Adipocyte (in vitro differentiated cells): ENCODE results near the gene TNS1.

Experiments used
- DNase-seq: peaks from one replicate; pipeline ENCODE4 v3.0.0-alpha.2; 2015; ENCODE audit warnings: low read depth
- H3K27me3 ChIP-seq: replicated peaks from 2 replicates; pipeline ENCODE4 v1.7.0; 2013; ENCODE audit warnings: mild to moderate bottlenecking, low read length, moderate library complexity; ENCODE audit not compliant: control insufficient read depth, insufficient read depth
- H3K36me3 ChIP-seq: 2 replicates; pipeline ENCODE4 v1.7.0; 2013; ENCODE audit warnings: low read length, mild to moderate bottlenecking, moderate library complexity; ENCODE audit not compliant: control insufficient read depth, insufficient read depth, severe bottlenecking
- H3K4me1 ChIP-seq: 2 replicates; pipeline ENCODE4 v1.7.0; 2013; ENCODE audit warnings: mild to moderate bottlenecking, low read length, moderate library complexity; ENCODE audit not compliant: control insufficient read depth, insufficient read depth
- H3K4me3 ChIP-seq: 2 replicates; pipeline ENCODE4 v1.7.0; 2013; ENCODE audit warnings: mild to moderate bottlenecking, low read length, moderate library complexity
- H3K9ac ChIP-seq: 2 replicates; pipeline ENCODE4 v1.7.0; 2013; ENCODE audit warnings: mild to moderate bottlenecking, low read length, moderate library complexity
- H3K9me3 ChIP-seq: 2 replicates; pipeline ENCODE4 v1.7.0; 2013; ENCODE audit warnings: mild to moderate bottlenecking, low read length, moderate library complexity; ENCODE audit not compliant: control insufficient read depth

The TNS1 gene

DNA sequence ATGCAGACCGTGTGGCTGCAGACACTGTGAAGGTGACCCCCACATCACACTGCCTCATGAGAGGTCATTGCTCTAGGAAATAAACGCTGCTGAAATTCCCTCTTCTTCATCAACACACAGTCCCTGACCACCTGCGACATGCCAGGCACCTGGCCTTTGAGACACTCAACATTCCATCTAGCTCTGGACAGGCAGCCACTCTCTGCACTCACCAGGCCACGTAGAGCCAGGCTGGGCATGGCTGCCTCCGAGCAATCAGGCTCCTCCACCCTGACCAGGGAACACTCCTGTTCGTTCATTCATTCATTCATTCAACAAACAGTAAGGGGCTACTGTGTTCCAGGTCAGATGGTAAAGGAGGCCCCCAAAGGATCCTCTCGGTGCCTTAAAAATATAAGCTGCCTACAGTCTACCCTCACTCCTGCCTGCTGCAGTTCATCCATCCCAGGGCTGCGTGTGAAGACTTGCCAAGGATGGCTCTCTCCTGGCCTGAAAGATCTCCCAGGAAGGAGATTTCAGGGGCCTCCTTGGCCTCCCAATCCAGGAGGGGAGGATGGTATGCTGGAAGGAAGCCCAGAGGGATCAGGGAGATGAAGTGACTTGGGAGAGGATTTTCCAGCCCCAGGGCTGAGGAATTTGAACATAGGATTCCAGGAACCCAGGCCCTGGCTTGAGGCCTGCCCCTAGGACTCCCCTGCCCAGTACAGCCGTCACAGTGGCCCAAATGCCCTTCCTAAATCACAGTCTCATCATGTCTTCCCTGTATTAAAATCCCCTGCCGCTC is 66.7 kb downstream of the TNS1 start:
- no peak overlapping the region for H3K4me3 ChIP-seq
- DNase-seq, result peak; percentile 64
- H3K9me3 ChIP-seq, result no peaks in the 10 kb centered on the region
- H3K27me3 ChIP-seq, result no peaks in the 10 kb centered on the region
- peaks cover 18% of the 10 kb centered on the region for H3K36me3 ChIP-seq
- peaks cover 86% of the 10 kb centered on the region for H3K4me1 ChIP-seq
- peak overlapping the region; percentile 76 for H3K9ac ChIP-seq

GRCh38 chr2:217935235-217935879 is 67.4 kb downstream of the TNS1 start:
- DNase-seq, result peak; percentile 53
- Histone ChIP-seq H3K9ac (peak overlapping the region; percentile 76), H3K4me1 (peaks cover 86% of the 10 kb centered on the region), H3K36me3 (peaks cover 18% of the 10 kb centered on the region), H3K27me3 (no peaks in the 10 kb centered on the region), H3K4me3 (peak overlapping the region; percentile 31), H3K9me3 (no peaks in the 10 kb centered on the region)

GRCh38 chr2:217934321-217935131 is 68.3 kb downstream of the TNS1 start:
- Histone ChIP-seq H3K9ac (peak overlapping the region; percentile 76), H3K4me3 (peak overlapping the region; percentile 31), H3K36me3 (peaks cover 18% of the 10 kb centered on the region), H3K9me3 (no peaks in the 10 kb centered on the region), H3K4me1 (peaks cover 85% of the 10 kb centered on the region), H3K27me3 (no peaks in the 10 kb centered on the region)
- DNase-seq, result peak; percentile 84

DNA sequence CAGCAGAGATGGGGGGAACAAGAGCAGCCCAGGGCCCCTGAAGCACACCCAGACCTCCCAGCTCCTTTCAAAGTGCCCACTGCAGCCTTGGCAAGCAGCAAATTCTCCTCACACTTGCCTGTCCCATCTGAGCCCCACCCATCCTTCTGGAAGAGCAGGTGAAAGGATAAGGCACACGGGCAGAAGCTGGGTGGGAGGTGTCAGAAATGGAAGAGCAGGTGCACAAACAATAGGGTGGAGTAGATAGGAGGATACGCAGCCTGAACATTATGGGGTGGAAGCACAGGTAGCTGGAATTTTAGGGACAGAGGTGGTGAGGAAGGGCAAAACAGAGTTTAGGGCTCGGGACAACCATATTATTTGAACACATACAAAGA is 69.2 kb downstream of the TNS1 start:
- Histone ChIP-seq H3K4me1 (peaks cover 85% of the 10 kb centered on the region), H3K9ac (peak overlapping the region; percentile 76)

DNA sequence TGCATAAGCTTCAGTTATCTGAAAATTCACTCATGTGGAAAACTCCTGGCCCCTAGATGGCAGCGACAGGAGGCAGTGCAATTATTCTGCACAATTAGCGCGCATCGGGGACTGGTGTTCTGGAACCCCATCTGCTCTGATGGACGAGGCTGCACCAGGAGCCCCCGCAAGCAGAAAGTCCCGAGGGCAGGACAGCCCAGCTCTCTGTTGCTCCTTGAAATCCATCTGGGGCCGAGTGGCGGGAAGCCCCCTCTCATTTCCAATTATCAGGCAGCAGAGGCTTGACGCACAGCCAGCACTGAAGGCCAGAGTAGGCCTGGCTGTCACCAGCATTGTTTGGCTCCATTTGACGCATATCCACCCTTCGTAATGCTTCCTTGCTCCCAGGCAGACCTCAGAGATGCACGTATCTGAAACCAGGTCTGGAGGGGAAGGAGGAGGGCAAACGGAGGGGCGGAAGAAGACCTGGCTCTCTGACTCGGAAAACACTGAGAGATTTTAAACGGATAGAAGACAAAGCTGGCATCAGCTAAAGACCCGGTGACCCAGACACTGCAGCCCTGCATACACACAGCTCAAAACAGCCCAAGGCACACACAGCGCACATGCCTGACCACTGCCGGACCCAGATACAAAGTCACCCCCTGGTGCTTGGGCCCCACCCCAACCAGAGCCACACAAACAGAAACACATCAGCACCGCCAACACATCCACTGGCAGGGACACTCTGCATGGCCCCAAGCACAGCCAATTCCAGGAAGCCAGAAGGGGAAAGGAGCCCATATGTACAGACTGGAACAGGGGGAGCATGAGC is 69.8 kb downstream of the TNS1 start:
- peaks cover 10% of the 10 kb centered on the region for H3K36me3 ChIP-seq
- H3K9me3 ChIP-seq, result no peaks in the 10 kb centered on the region
- peaks cover 85% of the 10 kb centered on the region for H3K4me1 ChIP-seq
- peak overlapping the region; percentile 76 for H3K9ac ChIP-seq
- DNase-seq, result peak; percentile 45
- peak overlapping the region; percentile 21 for H3K4me3 ChIP-seq
- H3K27me3 ChIP-seq, result no peaks in the 10 kb centered on the region

More for the DNA sequence above, 69.2 kb downstream of the TNS1 start:
- no peaks in the 10 kb centered on the region for H3K27me3 ChIP-seq
- H3K9me3 ChIP-seq, result no peaks in the 10 kb centered on the region
- peaks cover 15% of the 10 kb centered on the region for H3K36me3 ChIP-seq
- no peak for DNase-seq
- peak overlapping the region; percentile 21 for H3K4me3 ChIP-seq

DNA sequence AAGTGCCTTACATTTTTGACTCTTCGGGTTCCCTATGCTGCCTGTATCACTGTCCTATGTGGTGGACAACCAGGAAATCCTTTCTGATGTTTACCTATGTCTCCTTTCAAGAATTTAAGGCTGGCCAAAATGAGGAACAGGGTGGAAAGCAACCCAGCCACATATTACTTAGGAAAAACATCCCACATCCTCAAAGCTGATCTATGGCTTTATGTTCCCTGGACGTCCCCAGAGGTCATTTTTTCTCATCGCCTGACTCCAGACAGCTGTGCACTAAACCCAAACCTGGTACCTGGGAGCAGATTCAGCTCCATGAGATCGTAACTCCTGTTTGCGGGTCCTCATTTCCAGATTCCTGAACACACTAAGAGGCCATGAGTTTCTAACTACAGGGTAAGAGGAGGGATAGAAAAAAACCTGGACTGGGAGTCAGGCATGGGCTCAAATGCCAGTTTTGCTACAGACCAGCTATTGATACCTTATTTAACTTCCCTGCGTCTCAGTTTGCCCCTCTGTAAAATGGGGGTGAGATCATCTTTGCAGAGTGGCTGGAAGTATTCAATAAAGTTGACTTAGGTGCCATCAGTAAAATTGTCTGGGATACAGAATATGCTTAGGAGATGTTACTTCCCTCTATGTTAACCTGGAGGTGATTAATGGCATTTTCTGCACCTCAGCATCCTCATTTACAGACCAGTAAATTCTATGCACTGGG is 70.8 kb downstream of the TNS1 start:
- Histone ChIP-seq H3K4me3 (no peak overlapping the region), H3K4me1 (peaks cover 85% of the 10 kb centered on the region), H3K9me3 (no peaks in the 10 kb centered on the region), H3K36me3 (peaks cover 10% of the 10 kb centered on the region), H3K9ac (peak overlapping the region; percentile 76), H3K27me3 (no peaks in the 10 kb centered on the region)
- DNase-seq, result no peak

GRCh38 chr2:217930761-217931563 is 71.8 kb downstream of the TNS1 start:
- Histone ChIP-seq H3K4me3 (no peak overlapping the region), H3K36me3 (peaks cover 18% of the 10 kb centered on the region), H3K9ac (peak overlapping the region; percentile 73), H3K4me1 (peaks cover 77% of the 10 kb centered on the region), H3K27me3 (no peaks in the 10 kb centered on the region), H3K9me3 (no peaks in the 10 kb centered on the region)
- no peak for DNase-seq

DNA sequence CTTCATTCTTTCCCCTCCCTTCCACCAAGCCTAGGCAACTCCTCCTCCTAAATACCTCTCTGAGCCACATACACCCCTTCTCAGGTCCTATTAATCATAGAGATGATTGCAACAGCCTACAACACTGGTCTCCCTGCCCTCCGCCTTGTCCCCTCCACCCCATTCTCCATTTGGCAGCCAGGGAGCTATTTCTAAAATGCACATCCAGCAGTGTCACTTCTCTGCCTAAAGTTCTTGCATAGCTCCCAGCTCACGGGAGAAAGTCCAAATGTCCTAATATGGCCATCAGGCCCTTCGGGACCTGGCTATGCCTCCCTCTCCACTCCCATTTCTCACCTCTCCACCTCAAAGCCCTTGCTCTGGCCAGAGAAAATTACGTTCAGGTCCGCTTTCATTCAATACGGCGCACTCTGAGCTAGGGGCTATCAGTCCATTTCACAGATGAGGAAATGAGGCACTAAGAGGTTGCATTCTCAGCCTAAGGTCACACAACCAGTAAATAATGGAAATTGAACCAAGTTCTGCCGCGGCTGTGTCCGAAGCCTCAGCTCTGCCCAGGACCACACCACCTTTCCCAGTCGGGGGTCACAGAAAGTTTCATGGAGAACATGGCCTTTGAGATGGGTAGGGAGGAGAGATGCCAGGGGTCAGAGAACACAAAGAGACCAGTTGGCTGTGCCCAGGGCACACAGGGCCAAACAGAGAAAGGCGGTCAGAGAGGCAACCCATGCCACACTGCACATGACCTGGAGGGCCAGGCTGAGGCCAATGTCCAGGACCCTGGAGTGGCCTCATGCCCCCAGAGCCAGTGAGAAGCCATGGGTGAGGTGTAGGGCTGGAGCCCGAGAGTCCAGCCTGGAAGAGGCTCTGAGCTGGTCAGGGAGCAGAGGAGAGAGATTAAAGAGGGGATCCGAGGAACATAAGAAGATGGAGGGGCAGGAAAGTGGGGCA is 72.8 kb downstream of the TNS1 start:
- H3K27me3 ChIP-seq, result no peaks in the 10 kb centered on the region
- peak overlapping the region; percentile 28 for H3K4me3 ChIP-seq
- peak; percentile 56 for DNase-seq
- peaks cover 22% of the 10 kb centered on the region for H3K36me3 ChIP-seq
- H3K4me1 ChIP-seq, result peaks cover 67% of the 10 kb centered on the region
- H3K9ac ChIP-seq, result peak overlapping the region; percentile 73
- H3K9me3 ChIP-seq, result no peaks in the 10 kb centered on the region

GRCh38 chr2:217929272-217929671 is 73.5 kb downstream of the TNS1 start:
- no peak for DNase-seq
- Histone ChIP-seq H3K27me3 (no peaks in the 10 kb centered on the region), H3K4me1 (peaks cover 60% of the 10 kb centered on the region), H3K4me3 (no peak overlapping the region), H3K9ac (peak overlapping the region; percentile 52), H3K36me3 (peaks cover 22% of the 10 kb centered on the region), H3K9me3 (no peaks in the 10 kb centered on the region)
